Measurements from ENCODE around the gene GDAP1L1.

Gene GDAP1L1

DNA sequence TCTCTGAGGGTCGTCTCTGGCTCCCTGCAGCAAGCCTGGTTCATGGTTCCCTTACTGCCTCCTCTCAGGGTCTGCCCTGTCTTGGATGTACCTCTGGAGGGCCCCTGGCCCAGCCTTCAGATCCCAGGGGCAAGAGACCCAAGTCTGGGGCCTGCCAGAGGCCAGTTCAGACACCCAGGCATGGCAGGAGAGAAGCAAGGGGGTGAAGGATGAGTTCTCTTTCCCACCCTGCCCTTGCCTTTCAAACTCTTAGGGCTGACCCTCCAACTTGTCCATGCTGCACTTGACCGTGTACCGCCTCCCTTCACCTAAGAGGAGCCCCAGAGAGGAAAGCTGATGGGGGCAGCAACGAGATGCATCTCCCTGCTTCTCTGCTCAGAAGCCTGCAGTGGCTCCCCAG lies 4.2 kb downstream of the GDAP1L1 start:
- TF ChIP-seq, protein P1, sequence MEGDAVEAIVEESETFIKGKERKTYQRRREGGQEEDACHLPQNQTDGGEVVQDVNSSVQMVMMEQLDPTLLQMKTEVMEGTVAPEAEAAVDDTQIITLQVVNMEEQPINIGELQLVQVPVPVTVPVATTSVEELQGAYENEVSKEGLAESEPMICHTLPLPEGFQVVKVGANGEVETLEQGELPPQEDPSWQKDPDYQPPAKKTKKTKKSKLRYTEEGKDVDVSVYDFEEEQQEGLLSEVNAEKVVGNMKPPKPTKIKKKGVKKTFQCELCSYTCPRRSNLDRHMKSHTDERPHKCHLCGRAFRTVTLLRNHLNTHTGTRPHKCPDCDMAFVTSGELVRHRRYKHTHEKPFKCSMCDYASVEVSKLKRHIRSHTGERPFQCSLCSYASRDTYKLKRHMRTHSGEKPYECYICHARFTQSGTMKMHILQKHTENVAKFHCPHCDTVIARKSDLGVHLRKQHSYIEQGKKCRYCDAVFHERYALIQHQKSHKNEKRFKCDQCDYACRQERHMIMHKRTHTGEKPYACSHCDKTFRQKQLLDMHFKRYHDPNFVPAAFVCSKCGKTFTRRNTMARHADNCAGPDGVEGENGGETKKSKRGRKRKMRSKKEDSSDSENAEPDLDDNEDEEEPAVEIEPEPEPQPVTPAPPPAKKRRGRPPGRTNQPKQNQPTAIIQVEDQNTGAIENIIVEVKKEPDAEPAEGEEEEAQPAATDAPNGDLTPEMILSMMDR (IDR thresholded peaks at IDR 0.05; ENCODE audit: low read depth, low read length, missing control alignments), result no peak
- no peak for DNase-seq (ENCODE audit: extremely low read depth, low read depth)
- no peak overlapping the region for H3K4me3 ChIP-seq (replicated peaks; ENCODE audit: low read depth, low read length)

- H3K4me3 ChIP-seq (replicated peaks; ENCODE audit: low read depth, low read length), result no peak overlapping the region
- DNase-seq (ENCODE audit: extremely low read depth, low read depth), result no peak
- TF ChIP-seq, protein P1 (IDR thresholded peaks at IDR 0.05; ENCODE audit: low read depth, low read length, missing control alignments), result peak; percentile 7
These were observed 6.4 kb downstream of the GDAP1L1 start for GRCh38 chr20:44253528-44253927.

- TF ChIP-seq, protein P1 (IDR thresholded peaks at IDR 0.05; ENCODE audit: low read depth, low read length, missing control alignments), result no peak
These were observed 7.0 kb downstream of the GDAP1L1 start for GRCh38 chr20:44254073-44254472.

DNA sequence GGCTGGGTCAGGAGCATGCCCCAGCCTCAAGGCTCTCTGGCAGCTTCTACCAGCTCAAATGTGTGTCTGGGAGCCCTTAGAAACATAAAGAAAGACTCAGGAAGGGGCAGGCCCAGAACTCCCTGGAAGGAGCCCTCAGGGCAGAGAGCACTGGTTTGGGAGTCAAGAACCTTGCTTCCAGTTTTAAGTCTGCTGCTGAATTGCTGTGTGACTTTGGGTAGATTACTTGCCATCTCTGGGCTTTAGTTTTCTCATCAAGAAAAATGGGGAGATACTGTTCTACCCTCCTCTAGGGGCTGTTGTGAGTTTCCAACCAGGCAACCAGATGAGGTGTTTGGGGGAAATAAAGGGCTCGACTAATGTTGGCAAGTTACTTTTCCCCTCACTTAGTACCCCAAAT lies 8.8 kb downstream of the GDAP1L1 start:
- TF ChIP-seq, protein P1 (IDR thresholded peaks at IDR 0.05; ENCODE audit: low read depth, low read length, missing control alignments), result no peak

More at GRCh38 chr20:44254073-44254472, 7.0 kb downstream of the GDAP1L1 start:
- H3K4me3 ChIP-seq (replicated peaks; ENCODE audit: low read depth, low read length), result no peak overlapping the region
- DNase-seq (ENCODE audit: extremely low read depth, low read depth), result no peak

DNA sequence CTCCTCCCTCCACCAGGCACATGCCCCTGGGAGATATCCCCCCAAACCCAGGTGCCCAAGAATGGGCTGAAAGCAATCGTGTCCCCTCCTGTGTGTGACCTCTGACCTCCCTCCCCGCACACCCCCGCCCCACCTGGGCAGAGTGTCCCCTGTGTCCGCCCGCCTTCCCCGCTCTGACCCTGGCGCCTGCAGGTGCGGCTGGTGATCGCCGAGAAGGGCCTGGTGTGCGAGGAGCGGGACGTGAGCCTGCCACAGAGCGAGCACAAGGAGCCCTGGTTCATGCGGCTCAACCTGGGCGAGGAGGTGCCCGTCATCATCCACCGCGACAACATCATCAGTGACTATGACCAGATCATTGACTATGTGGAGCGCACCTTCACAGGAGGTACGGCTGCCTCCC lies 9.9 kb downstream of the GDAP1L1 start:
- no peak for DNase-seq (ENCODE audit: extremely low read depth, low read depth)
- TF ChIP-seq, protein P1 (IDR thresholded peaks at IDR 0.05; ENCODE audit: low read depth, low read length, missing control alignments), result no peak
- H3K4me3 ChIP-seq (replicated peaks; ENCODE audit: low read depth, low read length), result no peak overlapping the region

More for the DNA sequence above, 8.8 kb downstream of the GDAP1L1 start:
- no peak for DNase-seq (ENCODE audit: extremely low read depth, low read depth)
- H3K4me3 ChIP-seq (replicated peaks; ENCODE audit: low read depth, low read length), result no peak overlapping the region

DNA sequence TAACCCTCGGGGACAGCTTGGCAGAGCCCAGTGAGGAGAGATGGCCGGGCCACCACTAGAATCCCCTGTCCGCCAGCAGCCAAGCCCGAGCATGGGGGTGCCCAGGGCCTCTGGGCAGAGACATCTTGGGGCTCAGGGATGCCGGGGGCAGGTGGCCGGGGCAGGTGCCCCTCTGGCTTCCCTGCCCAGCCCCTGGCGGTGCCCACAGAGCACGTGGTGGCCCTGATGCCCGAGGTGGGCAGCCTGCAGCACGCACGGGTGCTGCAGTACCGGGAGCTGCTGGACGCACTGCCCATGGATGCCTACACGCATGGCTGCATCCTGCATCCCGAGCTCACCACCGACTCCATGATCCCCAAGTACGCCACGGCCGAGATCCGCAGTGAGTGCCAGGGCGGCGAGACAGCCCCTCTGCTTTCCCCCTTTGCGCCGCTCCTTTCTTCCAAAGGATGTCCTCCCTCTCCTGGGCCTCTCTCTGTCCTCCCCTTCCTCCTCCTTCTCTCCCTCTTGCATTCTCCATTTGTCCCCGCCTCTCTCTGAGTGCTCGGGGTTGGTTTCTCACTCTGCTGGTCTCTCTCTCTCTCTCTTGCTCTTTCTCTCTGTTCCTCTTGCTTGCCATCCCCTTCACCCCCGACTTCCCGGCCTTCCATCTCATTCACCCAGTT lies 11.2 kb downstream of the GDAP1L1 start:
- no peak overlapping the region for H3K4me3 ChIP-seq (replicated peaks; ENCODE audit: low read depth, low read length)
- no peak for DNase-seq (ENCODE audit: extremely low read depth, low read depth)
- TF ChIP-seq, protein P1 (IDR thresholded peaks at IDR 0.05; ENCODE audit: low read depth, low read length, missing control alignments), result no peak

DNA sequence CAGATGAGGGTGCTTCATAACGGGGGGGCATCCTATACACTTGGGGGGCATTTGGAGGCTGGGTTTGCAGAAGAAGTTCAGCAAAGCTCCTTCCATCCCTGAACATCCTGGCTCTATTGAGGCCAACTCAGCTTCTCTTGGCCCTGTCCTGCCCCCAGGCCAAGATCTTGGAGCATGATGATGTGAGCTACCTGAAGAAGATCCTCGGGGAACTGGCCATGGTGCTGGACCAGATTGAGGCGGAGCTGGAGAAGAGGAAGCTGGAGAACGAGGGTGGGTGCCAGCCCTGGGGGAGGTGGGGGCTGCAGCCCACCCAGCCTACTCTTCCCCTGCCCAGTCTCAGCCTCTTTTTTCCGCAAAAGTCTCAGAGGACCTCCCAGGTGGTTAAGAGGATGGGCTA lies 17.2 kb downstream of the GDAP1L1 start:
- no peak overlapping the region for H3K4me3 ChIP-seq (replicated peaks; ENCODE audit: low read depth, low read length)
- TF ChIP-seq, protein P1 (IDR thresholded peaks at IDR 0.05; ENCODE audit: low read depth, low read length, missing control alignments), result no peak
- DNase-seq (ENCODE audit: extremely low read depth, low read depth), result no peak
